Hindlimb muscle (tissue), 1 donor: ENCODE results near the gene PDHX. TPM values are rescaled to one million over a fixed set of nuclear protein-coding genes. Genes with fewer than 3 reads are reported as not detected.
"Not testable (repeated sequence)": the region's sequence is repeated elsewhere in the genome, so short reads cannot be mapped to it uniquely, and the experiment has no call there.

Experiments used
- DNase-seq: peaks from one replicate; pipeline ENCODE4 v3.0.0-alpha.2; 2013
- polyA plus RNA-seq: library from polyadenylated mRNA; unstranded; fragments of 120-200 nt; gene quantifications from one replicate; pipeline ENCODE4 v1.2.1, GENCODE V29; 2013; ENCODE audit not compliant: insufficient read length

The PDHX gene
- polyA plus RNA-seq: 24.7 TPM

- peak; percentile 97 for DNase-seq
Measured at GRCh38 chr11:34916015-34916842, at the start of gene PDHX, which contains the start of gene APIP. Gene PDHX (plus strand): TSS chr11:34916618. CDS start chr11:34916656, 38 bp downstream. Gene APIP (minus strand): TSS chr11:34916379. CDS start chr11:34916284, 95 bp downstream.

- no peak for DNase-seq
Measured at GRCh38 chr11:34869425-34869824, 47.0 kb upstream of the PDHX start.

DNA sequence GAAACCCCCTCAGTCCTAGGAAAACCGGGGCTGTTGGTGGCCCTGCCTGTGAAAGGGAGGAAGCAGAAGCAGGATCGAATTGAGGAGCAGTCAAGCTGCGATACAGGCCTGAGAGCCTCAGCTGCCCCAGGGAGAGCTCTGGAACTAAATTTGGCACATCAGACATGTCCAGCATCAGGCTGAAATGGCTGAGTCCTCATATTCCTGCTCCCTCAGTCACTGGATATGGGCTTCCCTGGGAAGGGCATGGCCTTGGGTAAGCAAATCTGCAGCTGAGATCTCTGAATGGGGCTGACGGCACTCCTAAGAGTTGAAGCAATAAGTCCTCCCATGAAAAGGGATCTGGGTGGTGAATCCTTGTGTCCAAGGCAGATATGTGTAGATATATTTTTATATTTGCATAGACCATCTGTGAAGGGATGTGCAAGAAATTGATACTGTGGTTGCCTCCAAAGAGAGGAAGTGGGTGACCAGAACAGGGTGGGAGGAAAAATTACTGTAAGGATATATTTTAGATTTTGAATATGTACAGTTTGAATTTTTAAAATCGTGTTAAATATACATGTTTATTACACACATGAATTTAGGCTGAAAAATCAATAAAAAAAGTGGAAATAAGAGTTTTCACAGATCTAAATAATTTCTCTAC, 45.7 kb upstream of the PDHX start:
- no peak for DNase-seq

DNA sequence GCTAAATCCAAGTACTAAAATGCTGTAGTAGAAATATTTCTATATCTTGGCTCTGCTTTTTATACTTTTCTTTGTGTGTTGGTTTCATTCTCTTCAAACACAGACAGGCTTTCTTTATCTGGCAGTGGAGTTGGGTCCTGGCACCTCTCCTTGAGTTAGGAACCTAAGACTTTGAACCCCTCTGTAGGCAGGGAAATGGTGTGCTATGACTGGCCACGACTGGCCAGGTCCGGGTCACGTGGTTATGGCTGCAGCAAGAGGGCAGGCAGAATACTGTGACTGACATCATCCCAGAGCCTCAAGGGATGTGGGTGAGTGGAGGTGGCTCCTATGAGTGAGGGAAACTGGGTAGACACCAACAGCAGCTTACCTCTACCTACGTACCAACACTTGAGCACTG, 42.2 kb upstream of the PDHX start:
- no peak for DNase-seq

GRCh38 chr11:34877375-34877975, 38.9 kb upstream of the PDHX start:
- no peak for DNase-seq

DNA sequence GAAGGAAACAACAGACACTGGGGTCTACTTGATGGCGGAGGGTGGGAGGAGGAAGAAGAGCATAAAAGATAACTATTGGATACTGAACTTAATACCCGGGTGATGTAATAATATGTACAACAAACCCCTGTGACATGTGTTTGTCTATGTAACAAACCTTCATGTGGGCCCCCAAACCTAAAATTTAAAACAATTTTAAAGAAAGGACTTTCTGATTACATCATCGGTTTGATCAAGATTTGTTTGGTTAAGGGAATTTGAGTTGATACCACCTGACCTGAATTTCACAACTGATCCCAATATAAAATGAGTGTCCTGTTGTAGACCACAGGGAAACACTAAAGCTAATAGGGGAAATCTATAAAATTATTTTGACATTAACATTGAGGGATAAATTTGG, 34.5 kb upstream of the PDHX start:
- no peak for DNase-seq

- no peak for DNase-seq
Measured at GRCh38 chr11:34886609-34887008, 29.8 kb upstream of the PDHX start.

- DNase-seq: no peak
Measured at GRCh38 chr11:34887260-34887659, 29.2 kb upstream of the PDHX start.

- DNase-seq: no peak
Measured at GRCh38 chr11:34890089-34890488, 26.3 kb upstream of the PDHX start.

GRCh38 chr11:34890812-34891211, 25.6 kb upstream of the PDHX start:
- no peak for DNase-seq

- no peak for DNase-seq
Measured at GRCh38 chr11:34891611-34892010, 24.8 kb upstream of the PDHX start.

DNA sequence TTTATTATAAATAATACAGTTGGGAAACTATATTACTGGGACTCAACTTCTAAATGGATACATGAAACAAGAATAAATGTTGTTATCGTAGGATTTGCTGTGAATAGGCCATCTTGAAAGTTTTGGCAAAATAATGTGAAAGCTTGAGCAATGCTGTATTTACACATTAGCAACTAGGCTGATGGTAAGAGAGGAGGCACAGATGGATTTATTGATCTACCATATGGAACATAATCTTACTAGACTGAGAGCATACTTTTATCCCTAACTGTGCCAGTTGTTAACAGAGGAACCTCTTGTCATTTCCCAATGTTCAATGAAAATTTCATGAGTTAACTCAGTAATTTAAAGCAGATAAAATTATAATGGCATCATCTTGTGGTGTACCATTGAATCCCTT, 23.0 kb upstream of the PDHX start:
- no peak for DNase-seq

GRCh38 chr11:34896191-34896590, 20.2 kb upstream of the PDHX start:
- not testable (repeated sequence) for DNase-seq

DNA sequence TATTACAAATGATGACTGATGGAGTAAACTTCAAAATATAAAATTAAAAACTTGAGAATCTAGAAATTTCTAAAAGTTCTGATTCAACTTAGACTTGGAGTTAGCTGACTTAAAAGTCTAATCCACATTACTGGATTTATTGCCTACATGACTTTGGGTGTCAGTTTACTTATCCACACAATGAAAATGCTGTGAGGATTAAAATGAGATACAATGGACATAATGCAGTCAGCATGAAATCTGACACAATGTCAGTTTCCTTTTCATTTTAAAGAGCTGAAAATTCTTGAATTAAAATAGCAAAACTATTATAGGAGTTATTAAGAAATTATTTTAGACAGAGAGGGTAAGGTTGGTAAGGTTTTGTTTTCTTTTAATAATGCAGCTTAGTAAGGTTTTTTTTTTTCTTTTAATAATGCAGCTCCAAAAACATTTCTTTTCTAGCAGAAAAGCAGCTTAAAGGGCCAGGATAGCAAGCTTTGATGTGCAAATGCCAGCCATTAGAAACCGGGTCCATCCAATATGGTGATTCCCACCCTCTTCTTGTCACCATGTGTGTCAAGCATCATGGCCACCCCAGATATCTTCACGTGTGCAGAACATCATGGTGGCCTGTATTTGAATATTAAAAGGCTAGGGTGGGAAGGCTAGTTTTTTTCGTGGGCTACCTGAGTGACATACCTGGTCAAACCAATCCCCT, 19.1 kb upstream of the PDHX start:
- DNase-seq: no peak

DNA sequence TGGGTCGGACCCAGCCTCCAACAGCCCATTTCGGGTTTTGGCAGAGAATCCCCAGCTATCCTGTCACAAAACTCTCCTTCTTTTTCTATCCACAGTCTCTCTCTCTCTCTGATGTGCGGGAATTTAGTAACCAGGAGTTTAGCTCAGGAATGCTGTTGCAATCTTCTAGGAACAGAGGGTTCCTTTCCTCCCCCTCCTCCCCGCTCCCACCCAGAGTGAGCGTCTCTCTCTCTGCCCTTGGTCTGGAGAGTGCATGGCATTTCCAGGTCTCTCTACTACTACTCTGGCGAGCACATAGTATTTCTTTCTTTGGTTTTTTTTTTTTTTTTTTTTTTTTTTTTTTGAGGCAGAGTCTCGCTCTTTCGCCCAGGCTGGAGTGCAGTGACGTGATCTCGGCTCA, 17.9 kb upstream of the PDHX start:
- DNase-seq: no peak

- no peak for DNase-seq
Measured at GRCh38 chr11:34899633-34900016, 16.8 kb upstream of the PDHX start.

DNA sequence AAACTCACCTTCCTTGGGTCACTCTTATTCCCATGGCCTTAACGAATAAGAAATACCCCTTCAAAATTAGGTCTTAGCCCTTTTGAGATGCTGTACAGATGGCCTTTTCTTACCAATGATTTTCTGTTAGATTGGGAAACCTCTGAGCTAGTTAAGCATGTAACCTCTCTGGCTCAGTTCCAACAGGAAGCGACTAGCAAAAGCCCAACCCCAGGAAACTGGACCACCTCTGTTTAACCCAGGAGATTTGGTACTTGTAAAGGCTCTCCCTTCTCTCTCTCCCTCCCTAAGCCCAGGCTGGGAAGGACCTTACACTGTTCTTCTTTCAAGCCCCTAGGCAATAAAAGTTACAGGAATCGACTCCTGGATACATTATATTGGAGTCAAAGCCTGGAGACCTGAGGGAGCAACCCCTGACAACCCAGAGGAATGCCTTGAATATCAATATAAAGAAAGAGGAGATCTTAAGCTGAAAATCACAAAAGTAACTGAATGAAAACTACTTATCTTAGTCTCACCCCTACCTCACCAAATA, 11.9 kb upstream of the PDHX start:
- DNase-seq: no peak

DNA sequence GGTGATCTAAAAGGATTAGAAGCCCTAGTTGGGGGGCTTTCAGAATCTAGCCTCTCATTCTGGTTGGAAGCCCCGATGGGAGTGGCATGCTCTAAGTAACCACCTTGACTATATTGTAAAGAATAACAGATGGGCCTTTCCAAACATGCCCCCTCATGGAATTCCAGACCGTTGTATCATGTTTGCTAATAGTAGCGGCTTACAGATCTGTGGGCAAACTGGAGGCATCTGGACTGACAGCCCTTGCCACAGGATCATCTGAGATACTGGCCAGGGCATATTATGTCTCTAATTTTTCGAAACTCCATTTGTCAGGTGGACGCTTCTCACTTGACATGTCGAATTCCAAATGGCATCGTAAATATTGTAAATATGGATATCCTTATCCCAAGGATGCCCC, 10.8 kb upstream of the PDHX start:
- DNase-seq: no peak

- DNase-seq: no peak
Measured at GRCh38 chr11:34907934-34908593, 8.4 kb upstream of the PDHX start.

DNA sequence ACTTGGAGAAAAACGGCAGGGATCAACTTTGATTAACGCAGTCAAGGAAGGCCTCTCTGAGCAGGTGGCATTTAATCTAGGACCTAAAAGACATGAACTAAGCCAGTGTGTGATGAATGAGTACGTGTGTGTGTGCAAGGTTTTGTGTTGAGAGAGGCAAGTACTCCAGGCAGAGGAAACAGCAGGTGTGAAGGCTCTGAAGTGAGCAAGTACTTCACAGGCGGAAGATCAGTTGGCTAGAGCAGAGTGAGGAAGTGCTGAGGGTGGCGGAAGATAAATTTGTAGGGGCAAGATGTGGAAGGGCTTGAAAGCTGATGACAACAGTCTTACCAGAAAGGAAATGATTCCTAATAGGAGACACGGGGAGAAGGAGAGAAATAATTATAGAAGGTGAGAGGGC, 7.0 kb upstream of the PDHX start:
- DNase-seq: no peak

DNA sequence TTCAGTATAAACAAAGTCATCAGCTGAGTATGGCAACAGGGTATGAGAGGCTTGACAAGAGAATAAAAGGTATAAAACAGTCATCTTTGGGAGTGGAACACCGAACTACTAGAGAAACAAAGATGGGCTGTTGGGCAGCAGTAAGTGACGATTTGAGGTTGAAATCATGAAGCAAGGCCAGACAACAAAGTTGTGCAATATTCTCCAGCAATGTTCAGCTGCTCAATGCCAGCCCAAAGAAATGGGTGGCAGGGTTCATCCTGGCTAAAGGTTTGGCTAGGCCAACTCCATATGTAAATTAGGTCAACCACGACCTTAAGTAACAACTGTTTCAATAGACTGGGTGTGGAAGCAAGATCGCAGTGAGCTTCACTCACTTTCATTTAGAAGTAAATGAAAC, 6.5 kb upstream of the PDHX start:
- DNase-seq: no peak

- no peak for DNase-seq
Measured at GRCh38 chr11:34910817-34911216, 5.6 kb upstream of the PDHX start.
